Smooth muscle cell (in vitro differentiated cells): ENCODE results near the gene MYH7. TPM values are rescaled to one million over a fixed set of nuclear protein-coding genes. Genes with fewer than 3 reads are reported as not detected.
"Not testable (repeated sequence)": the region's sequence is repeated elsewhere in the genome, so short reads cannot be mapped to it uniquely, and the experiment has no call there.

Experiments used
- DNase-seq: peaks from one replicate; lab custom pipeline; 2025; ENCODE audit not compliant: unreplicated experiment; lab: John Stamatoyannopoulos, UW
- H2AFZ ChIP-seq: fragments of 200-600 bp; sonication (generic); 2 replicates; pipeline ENCODE4 v1.6.0; 2016; ENCODE audit warnings: antibody characterized with exemption, low read depth, mild to moderate bottlenecking
- H3F3A ChIP-seq: fragments of 200-600 bp; sonication (generic); 2 replicates; pipeline ENCODE4 v1.6.0; 2017; ENCODE audit warnings: antibody characterized with exemption, low read depth
- H3K27ac ChIP-seq: fragments of 200-600 bp; sonication (generic); 2 replicates; pipeline ENCODE4 v1.5.1; 2016; ENCODE audit warnings: low read depth, mild to moderate bottlenecking
- H3K27me3 ChIP-seq: fragments of 200-600 bp; sonication (generic); 2 replicates; pipeline ENCODE4 v1.6.1; 2016; ENCODE audit warnings: low read depth, mild to moderate bottlenecking
- H3K36me3 ChIP-seq: fragments of 200-600 bp; sonication (generic); 2 replicates; pipeline ENCODE4 v1.5.1; 2016; ENCODE audit warnings: low read depth
- H3K4me1 ChIP-seq: fragments of 200-600 bp; sonication (generic); 2 replicates; pipeline ENCODE4 v1.5.1; 2016; ENCODE audit warnings: low read depth
- H3K4me2 ChIP-seq: fragments of 200-600 bp; sonication (generic); 2 replicates; pipeline ENCODE4 v1.6.0; 2016; ENCODE audit warnings: mild to moderate bottlenecking
- H3K4me3 ChIP-seq: fragments of 200-600 bp; sonication (generic); 2 replicates; pipeline ENCODE4 v1.5.1; 2016; ENCODE audit warnings: mild to moderate bottlenecking
- H3K79me2 ChIP-seq: fragments of 200-600 bp; sonication (generic); 2 replicates; pipeline ENCODE4 v1.6.0; 2016; ENCODE audit warnings: low read depth, mild to moderate bottlenecking
- H3K9ac ChIP-seq: fragments of 200-600 bp; sonication (generic); 2 replicates; pipeline ENCODE4 v1.6.0; 2016; ENCODE audit warnings: low read depth
- H3K9me3 ChIP-seq: fragments of 200-600 bp; sonication (generic); replicated peaks from 2 replicates; pipeline ENCODE4 v1.5.1; 2016; ENCODE audit warnings: low read depth
- H4K20me1 ChIP-seq: fragments of 200-600 bp; sonication (generic); 2 replicates; pipeline ENCODE4 v1.6.0; 2016; ENCODE audit warnings: low read depth
- WGBS: methylation state at CpG from one replicate; pipeline ENCODE4 v1.1.7; 2016; ENCODE audit warnings: low lambda C conversion rate; 5-methylcytosine and 5-hydroxymethylcytosine counted together
- polyA plus RNA-seq: library from polyadenylated mRNA; unstranded; fragments of >200 nt; fragmentation: Nextera tagmentation; extraction: Ambion mirVana; gene quantifications from 2 replicates; pipeline ENCODE4 v1.2.1, GENCODE V29; 2016
- total RNA-seq: library from RNA; depleted of rRNA; stranded (reverse); fragments of >200 nt; gene quantifications from 2 replicates; pipeline ENCODE4 v1.2.3, GENCODE V29; 2014
- TF ChIP-seq, protein P1 (sequence below): fragments of 200-600 bp; sonication (generic); IDR thresholded peaks from 2 replicates; pipeline ENCODE4 v1.5.1; 2017; ENCODE audit warnings: borderline replicate concordance, mild to moderate bottlenecking, antibody characterized with exemption; ENCODE audit not compliant: insufficient read depth, poor library complexity, severe bottlenecking

MYH7 gene
- total and polyA plus RNA-seq, 2 experiments from 2014 or later, result not detected

- Histone ChIP-seq H2AFZ (no peak overlapping the region), H3K9me3 (no peaks in the 10 kb centered on the region), H3K27ac (no peak overlapping the region), H3K4me3 (no peak overlapping the region), H3K79me2 (no peaks in the 10 kb centered on the region), H3K27me3 (no peaks in the 10 kb centered on the region), H3K4me1 (peaks cover 7% of the 10 kb centered on the region), H4K20me1 (no peaks in the 10 kb centered on the region), H3K36me3 (no peaks in the 10 kb centered on the region), H3F3A (no peaks in the 10 kb centered on the region), H3K4me2 (no peak overlapping the region), H3K9ac (no peak overlapping the region)
- 91% methylated on average over 13 of the region's 13 CpGs for WGBS
- TF ChIP-seq, protein P1, sequence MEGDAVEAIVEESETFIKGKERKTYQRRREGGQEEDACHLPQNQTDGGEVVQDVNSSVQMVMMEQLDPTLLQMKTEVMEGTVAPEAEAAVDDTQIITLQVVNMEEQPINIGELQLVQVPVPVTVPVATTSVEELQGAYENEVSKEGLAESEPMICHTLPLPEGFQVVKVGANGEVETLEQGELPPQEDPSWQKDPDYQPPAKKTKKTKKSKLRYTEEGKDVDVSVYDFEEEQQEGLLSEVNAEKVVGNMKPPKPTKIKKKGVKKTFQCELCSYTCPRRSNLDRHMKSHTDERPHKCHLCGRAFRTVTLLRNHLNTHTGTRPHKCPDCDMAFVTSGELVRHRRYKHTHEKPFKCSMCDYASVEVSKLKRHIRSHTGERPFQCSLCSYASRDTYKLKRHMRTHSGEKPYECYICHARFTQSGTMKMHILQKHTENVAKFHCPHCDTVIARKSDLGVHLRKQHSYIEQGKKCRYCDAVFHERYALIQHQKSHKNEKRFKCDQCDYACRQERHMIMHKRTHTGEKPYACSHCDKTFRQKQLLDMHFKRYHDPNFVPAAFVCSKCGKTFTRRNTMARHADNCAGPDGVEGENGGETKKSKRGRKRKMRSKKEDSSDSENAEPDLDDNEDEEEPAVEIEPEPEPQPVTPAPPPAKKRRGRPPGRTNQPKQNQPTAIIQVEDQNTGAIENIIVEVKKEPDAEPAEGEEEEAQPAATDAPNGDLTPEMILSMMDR, result no peak
- DNase-seq, result no peak
Measured at GRCh38 chr14:23428686-23429495, 6.6 kb downstream of the MYH7 start.

DNA sequence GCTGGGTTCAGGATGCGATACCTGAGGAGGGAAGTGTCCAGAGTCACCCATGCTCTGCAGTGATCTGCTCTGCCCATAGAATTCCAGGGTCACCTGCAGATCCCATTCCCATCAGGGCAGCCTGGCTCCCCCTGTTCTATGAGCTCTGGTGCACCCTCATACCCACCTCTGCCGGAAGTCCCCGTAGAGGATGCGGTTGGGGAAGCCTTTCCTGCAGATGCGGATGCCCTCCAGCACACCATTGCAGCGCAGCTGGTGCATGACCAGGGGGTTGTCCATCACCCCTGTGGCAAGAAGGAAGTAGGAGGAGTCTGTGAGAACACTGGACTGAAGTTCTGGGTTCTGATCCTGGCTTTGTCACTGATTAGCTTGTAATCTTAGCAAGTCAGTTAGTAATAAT, 9.7 kb downstream of the MYH7 start:
- H3F3A ChIP-seq, DNase-seq, H3K9ac ChIP-seq, H3K9me3 ChIP-seq, H3K4me1 ChIP-seq, H3K27ac ChIP-seq, H3K36me3 ChIP-seq, H3K79me2 ChIP-seq, H3K4me2 ChIP-seq, H4K20me1 ChIP-seq, H3K27me3 ChIP-seq, H2AFZ ChIP-seq, H3K4me3 ChIP-seq: not testable (repeated sequence)
- 92% methylated on average over 6 of the region's 6 CpGs for WGBS

DNA sequence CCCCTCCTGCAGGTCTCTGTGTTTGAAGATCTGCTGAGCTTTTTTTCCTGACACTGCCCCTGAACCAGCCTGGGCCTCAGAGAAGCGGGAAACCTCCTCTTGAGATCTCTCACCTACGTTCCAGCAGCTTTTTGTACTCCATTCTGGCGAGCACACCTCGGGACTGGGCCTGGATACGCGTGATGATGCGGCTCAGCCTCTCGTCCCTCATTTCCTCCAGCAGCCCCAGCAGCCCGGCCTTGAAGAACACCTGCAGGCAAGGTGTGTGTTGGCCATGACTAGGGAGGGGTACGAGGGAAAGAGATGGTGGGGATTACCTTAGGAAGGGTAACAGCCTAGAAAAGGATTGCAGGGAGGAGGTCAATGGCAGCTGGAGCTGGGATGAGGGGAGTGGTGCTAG, 10.3 kb downstream of the MYH7 start:
- Histone ChIP-seq H2AFZ (no peak overlapping the region), H3K4me3 (no peak overlapping the region), H3K36me3 (no peaks in the 10 kb centered on the region), H3K9me3 (no peaks in the 10 kb centered on the region), H4K20me1 (no peaks in the 10 kb centered on the region), H3K4me2 (no peak overlapping the region), H3K27me3 (no peaks in the 10 kb centered on the region), H3K27ac (no peak overlapping the region), H3K9ac (no peak overlapping the region), H3F3A (no peaks in the 10 kb centered on the region), H3K4me1 (no peaks in the 10 kb centered on the region), H3K79me2 (no peaks in the 10 kb centered on the region)
- TF ChIP-seq, protein P1, result no peak
- 82% methylated on average over 10 of the region's 10 CpGs for WGBS
- no peak for DNase-seq

- Histone ChIP-seq H3K4me2 (no peak overlapping the region), H3F3A (no peaks in the 10 kb centered on the region), H3K9ac (no peak overlapping the region), H3K4me3 (no peak overlapping the region), H3K27ac (no peak overlapping the region), H3K27me3 (no peaks in the 10 kb centered on the region), H3K9me3 (no peaks in the 10 kb centered on the region), H3K79me2 (no peaks in the 10 kb centered on the region), H4K20me1 (no peaks in the 10 kb centered on the region), H3K36me3 (no peaks in the 10 kb centered on the region), H2AFZ (no peak overlapping the region), H3K4me1 (no peaks in the 10 kb centered on the region)
- 88% methylated on average over 6 of the region's 6 CpGs for WGBS
- no peak for DNase-seq
- TF ChIP-seq, protein P1, result no peak
Measured at GRCh38 chr14:23423657-23424056, 11.8 kb downstream of the MYH7 start.
